ENCODE measurements around the gene VAV2. TPM values are rescaled to one million over a fixed set of nuclear protein-coding genes. Genes with fewer than 3 reads are reported as not detected.

Gene VAV2
- total and polyA plus RNA-seq, 9 of the 15 experiments (the other 6 are each of a cell fraction or from before 2014, with no cell fraction given): 0.01 to 2.7 (median 1.0) TPM; not detected in 1

GRCh38 chr9:133769511-133770075, 222.5 kb downstream of the VAV2 start (continued):
- TF ChIP-seq, protein P1, sequence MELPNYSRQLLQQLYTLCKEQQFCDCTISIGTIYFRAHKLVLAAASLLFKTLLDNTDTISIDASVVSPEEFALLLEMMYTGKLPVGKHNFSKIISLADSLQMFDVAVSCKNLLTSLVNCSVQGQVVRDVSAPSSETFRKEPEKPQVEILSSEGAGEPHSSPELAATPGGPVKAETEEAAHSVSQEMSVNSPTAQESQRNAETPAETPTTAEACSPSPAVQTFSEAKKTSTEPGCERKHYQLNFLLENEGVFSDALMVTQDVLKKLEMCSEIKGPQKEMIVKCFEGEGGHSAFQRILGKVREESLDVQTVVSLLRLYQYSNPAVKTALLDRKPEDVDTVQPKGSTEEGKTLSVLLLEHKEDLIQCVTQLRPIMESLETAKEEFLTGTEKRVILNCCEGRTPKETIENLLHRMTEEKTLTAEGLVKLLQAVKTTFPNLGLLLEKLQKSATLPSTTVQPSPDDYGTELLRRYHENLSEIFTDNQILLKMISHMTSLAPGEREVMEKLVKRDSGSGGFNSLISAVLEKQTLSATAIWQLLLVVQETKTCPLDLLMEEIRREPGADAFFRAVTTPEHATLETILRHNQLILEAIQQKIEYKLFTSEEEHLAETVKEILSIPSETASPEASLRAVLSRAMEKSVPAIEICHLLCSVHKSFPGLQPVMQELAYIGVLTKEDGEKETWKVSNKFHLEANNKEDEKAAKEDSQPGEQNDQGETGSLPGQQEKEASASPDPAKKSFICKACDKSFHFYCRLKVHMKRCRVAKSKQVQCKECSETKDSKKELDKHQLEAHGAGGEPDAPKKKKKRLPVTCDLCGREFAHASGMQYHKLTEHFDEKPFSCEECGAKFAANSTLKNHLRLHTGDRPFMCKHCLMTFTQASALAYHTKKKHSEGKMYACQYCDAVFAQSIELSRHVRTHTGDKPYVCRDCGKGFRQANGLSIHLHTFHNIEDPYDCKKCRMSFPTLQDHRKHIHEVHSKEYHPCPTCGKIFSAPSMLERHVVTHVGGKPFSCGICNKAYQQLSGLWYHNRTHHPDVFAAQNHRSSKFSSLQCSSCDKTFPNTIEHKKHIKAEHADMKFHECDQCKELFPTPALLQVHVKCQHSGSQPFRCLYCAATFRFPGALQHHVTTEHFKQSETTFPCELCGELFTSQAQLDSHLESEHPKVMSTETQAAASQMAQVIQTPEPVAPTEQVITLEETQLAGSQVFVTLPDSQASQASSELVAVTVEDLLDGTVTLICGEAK (IDR thresholded peaks at IDR 0.05): no peak
- TF ChIP-seq, protein P1 (CRISPR knock-in tag; IDR thresholded peaks at IDR 0.05): no peak

Data from K562 (cell line).